Measurements from ENCODE around the gene USP40. TPM values are rescaled to one million over a fixed set of nuclear protein-coding genes. Genes with fewer than 3 reads are reported as not detected.

USP40 gene
- polyA plus RNA-seq, 3 donors = 4.0 to 13.5 (median 5.1) TPM

DNA sequence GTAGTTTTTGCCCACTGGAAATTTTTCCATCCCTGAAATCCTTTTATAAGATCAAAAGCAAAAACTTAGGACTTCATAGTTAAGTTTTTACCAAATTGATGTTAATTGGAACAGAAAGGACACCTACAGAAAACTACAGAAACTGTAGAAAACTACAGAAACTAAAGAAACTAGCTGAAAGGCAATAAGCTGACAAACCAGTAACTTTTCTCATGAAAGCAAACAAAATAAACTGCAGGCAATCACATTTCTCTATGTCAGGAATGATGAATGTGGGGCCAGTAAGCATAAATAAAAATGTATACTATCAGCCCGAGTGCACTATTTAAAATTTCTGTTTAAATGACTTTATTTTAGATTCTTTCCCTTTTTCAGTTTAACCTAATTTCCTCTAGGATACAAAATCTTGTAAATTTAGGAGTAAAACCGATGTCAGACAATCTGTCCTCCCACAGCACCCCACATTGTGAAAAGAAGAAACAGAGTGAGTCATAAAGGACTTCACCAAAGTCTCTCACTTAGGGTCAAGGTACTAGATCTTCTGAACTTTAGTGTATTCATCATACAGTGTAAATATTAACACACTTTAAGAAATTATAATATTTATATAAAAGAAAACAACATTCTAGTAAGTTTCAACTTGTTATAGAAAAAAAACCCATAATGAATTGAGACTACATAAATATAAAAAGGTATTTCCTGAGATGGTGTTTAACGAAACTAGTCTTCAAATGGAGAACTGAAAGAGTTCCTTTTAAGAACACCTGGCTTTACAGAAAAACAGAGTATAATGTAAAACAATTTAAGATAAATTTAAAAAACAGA, 46.6 kb downstream of the USP40 start:
- WGBS (ENCODE audit: insufficient coverage) = no CpG with 5 or more reads among the region's 3 CpGs
- Histone ChIP-seq H2AFZ (ENCODE audit: insufficient read depth, low read depth, low read length, poor library complexity, severe bottlenecking) (no peak overlapping the region), H3K4me1 (ENCODE audit: control insufficient read depth in 1 of 2, insufficient read depth in 2 of 2, low read length in 2 of 2) (no peaks in the 10 kb centered on the region), H3K4me3 (replicated peaks in 1 of 3; ENCODE audit: low read depth in 2 of 3, low read length in 3 of 3) (no peak overlapping the region), H3K9ac (ENCODE audit: insufficient read depth, low read length, poor library complexity, severe bottlenecking) (no peak overlapping the region), H3K36me3 (replicated peaks in 1 of 2; ENCODE audit: control insufficient read depth in 1 of 2, insufficient read depth in 2 of 2, low read length in 2 of 2) (peaks cover 6 to 46% of the 10 kb centered on the region in 2 donors), H3K27me3 (ENCODE audit: control insufficient read depth in 2 of 2, insufficient read depth in 2 of 2, low read length in 2 of 2) (no peaks in the 10 kb centered on the region), H4K20me1 (ENCODE audit: insufficient read depth, low read length) (no peaks in the 10 kb centered on the region), H3K79me2 (ENCODE audit: insufficient read depth, low read length) (no peaks in the 10 kb centered on the region), H3K4me2 (replicated peaks; ENCODE audit: extremely low read depth, low read length, poor library complexity, severe bottlenecking) (no peak overlapping the region), H3K9me3 (replicated peaks in 1 of 2; ENCODE audit: control insufficient read depth in 1 of 2, insufficient read depth in 1 of 2, low read length in 2 of 2) (no peaks in the 10 kb centered on the region), H3K27ac (ENCODE audit: low read depth in 1 of 2, low read length in 2 of 2) (no peak overlapping the region)
- Mint-ChIP-seq H3K4me1 (no peaks in the 10 kb centered on the region), H3K4me3 (no peak overlapping the region), H3K27me3 (ENCODE audit: low read depth in 3 of 3) (peaks cover 0 to 2% (median 0%) of the 10 kb centered on the region in 3 donors), H3K9me3 (peaks cover 0 to 3% (median 0%) of the 10 kb centered on the region in 7 donors), H3K27ac (no peak overlapping the region), H3K36me3 (peaks cover 40 to 59% of the 10 kb centered on the region in 2 donors)
- intact Hi-C loops (cut with micrococcal nuclease) = no loop called here
- TF ChIP-seq CTCF (IDR thresholded peaks at IDR 0.05) = no peak
- DNase-seq = no peak

- Mint-ChIP-seq H3K9me3 (peaks cover 0 to 3% (median 0%) of the 10 kb centered on the region in 7 donors), H3K27ac (no peak overlapping the region), H3K36me3 (peaks cover 30 to 34% of the 10 kb centered on the region in 2 donors), H3K4me3 (no peak overlapping the region), H3K27me3 (ENCODE audit: low read depth in 3 of 3) (no peaks in the 10 kb centered on the region), H3K4me1 (no peaks in the 10 kb centered on the region)
- Histone ChIP-seq H3K27me3 (ENCODE audit: control insufficient read depth in 2 of 2, insufficient read depth in 2 of 2, low read length in 2 of 2) (no peaks in the 10 kb centered on the region), H3K79me2 (ENCODE audit: insufficient read depth, low read length) (no peaks in the 10 kb centered on the region), H4K20me1 (ENCODE audit: insufficient read depth, low read length) (no peaks in the 10 kb centered on the region), H3K36me3 (replicated peaks in 1 of 2; ENCODE audit: control insufficient read depth in 1 of 2, insufficient read depth in 2 of 2, low read length in 2 of 2) (peaks cover 2 to 22% of the 10 kb centered on the region in 2 donors), H3K4me3 (replicated peaks in 1 of 3; ENCODE audit: low read depth in 2 of 3, low read length in 3 of 3) (no peak overlapping the region), H3K27ac (ENCODE audit: low read depth in 1 of 2, low read length in 2 of 2) (no peak overlapping the region), H3K9ac (ENCODE audit: insufficient read depth, low read length, poor library complexity, severe bottlenecking) (no peak overlapping the region), H3K4me1 (ENCODE audit: control insufficient read depth in 1 of 2, insufficient read depth in 2 of 2, low read length in 2 of 2) (no peaks in the 10 kb centered on the region), H3K4me2 (replicated peaks; ENCODE audit: extremely low read depth, low read length, poor library complexity, severe bottlenecking) (no peak overlapping the region), H2AFZ (ENCODE audit: insufficient read depth, low read depth, low read length, poor library complexity, severe bottlenecking) (no peak overlapping the region), H3K9me3 (replicated peaks in 1 of 2; ENCODE audit: control insufficient read depth in 1 of 2, insufficient read depth in 1 of 2, low read length in 2 of 2) (no peaks in the 10 kb centered on the region)
- no peak for TF ChIP-seq CTCF (IDR thresholded peaks at IDR 0.05)
- intact Hi-C loops (cut with micrococcal nuclease) = no loop called here
- no peak for DNase-seq
- 94% methylated on average over 3 of the region's 7 CpGs for WGBS (ENCODE audit: insufficient coverage)
Observed at GRCh38 chr2:233513953-233514655, 52.5 kb downstream of the USP40 start.
